Skeletal muscle tissue (tissue), 5 donors: ENCODE data around the gene KLF11. TPM values are rescaled to one million over a fixed set of nuclear protein-coding genes. Genes with fewer than 3 reads are reported as not detected.
"Not testable (repeated sequence)": the region's sequence is repeated elsewhere in the genome, so short reads cannot be mapped to it uniquely, and the experiment has no call there.

Experiments used
- H3K27ac ChIP-seq: one replicate; pipeline ENCODE4 v1.7.0; 2013; ENCODE audit warnings: mild to moderate bottlenecking, low read depth, low read length, inconsistent platforms
- H3K27me3 ChIP-seq, 3 donors: one replicate each; pipeline ENCODE4 v1.7.0; 2013; ENCODE audit warnings: low read length in 3 of 3; ENCODE audit not compliant: control insufficient read depth in 3 of 3, insufficient read depth in 3 of 3
- H3K36me3 ChIP-seq, 3 donors: one replicate each; pipeline ENCODE4 v1.7.0; 2013; ENCODE audit warnings: low read length in 3 of 3; ENCODE audit not compliant: control insufficient read depth in 3 of 3, insufficient read depth in 3 of 3
- H3K4me1 ChIP-seq, 3 donors: one replicate each; pipeline ENCODE4 v1.7.0; 2013; ENCODE audit warnings: low read length in 3 of 3, mild to moderate bottlenecking in 3 of 3; ENCODE audit not compliant: control insufficient read depth in 3 of 3, insufficient read depth in 3 of 3
- H3K4me3 ChIP-seq, 3 donors: one replicate each; pipeline ENCODE4 v1.7.0; 2013; ENCODE audit warnings: low read length in 3 of 3
- H3K9ac ChIP-seq, 3 donors: one replicate each; pipeline ENCODE4 v1.7.0; 2013; ENCODE audit warnings: low read length in 3 of 3, mild to moderate bottlenecking in 3 of 3, moderate library complexity in 2 of 3, low read depth in 1 of 3
- H3K9me3 ChIP-seq, 3 donors: one replicate each; pipeline ENCODE4 v1.7.0; 2013; ENCODE audit warnings: low read length in 3 of 3; ENCODE audit not compliant: control insufficient read depth in 3 of 3
- small RNA-seq: library from RNA; depleted of rRNA; stranded (forward); fragments of <200 nt; gene quantifications from one replicate; pipeline ENCODE3, GENCODE V24; 2014
- total RNA-seq: library from RNA; depleted of rRNA; stranded (reverse); fragments of >200 nt; gene quantifications from one replicate; pipeline ENCODE4 v1.2.3, GENCODE V29; 2014
- donor health status: Osteomylitis.

Gene KLF11
- total RNA-seq, 1 donor from 2014 or later, result 11.5 TPM

DNA sequence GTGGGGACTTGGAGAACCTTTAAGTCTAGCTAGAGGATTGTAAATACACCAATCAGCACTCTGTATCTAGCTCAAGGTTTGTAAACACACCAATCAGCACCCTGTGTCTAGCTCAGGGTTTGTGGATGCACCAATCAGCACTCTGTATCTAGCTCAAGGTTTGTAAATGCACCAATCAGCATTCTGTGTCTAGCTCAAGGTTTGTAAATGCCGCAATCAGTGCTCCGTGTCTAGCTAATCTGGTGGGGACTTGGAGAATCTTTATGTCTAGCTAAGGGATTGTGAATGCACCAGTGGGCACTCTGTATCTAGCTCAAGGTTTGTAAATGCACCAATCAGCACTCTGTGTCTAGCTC lies 48.5 kb downstream of the KLF11 start:
- H3K27ac ChIP-seq, H3K36me3 ChIP-seq, H3K4me1 ChIP-seq, H3K9me3 ChIP-seq, H3K4me3 ChIP-seq, H3K9ac ChIP-seq: not testable (repeated sequence)
- peaks cover 22 to 41% (median 38%) of the 10 kb centered on the region in 3 donors for H3K27me3 ChIP-seq

DNA sequence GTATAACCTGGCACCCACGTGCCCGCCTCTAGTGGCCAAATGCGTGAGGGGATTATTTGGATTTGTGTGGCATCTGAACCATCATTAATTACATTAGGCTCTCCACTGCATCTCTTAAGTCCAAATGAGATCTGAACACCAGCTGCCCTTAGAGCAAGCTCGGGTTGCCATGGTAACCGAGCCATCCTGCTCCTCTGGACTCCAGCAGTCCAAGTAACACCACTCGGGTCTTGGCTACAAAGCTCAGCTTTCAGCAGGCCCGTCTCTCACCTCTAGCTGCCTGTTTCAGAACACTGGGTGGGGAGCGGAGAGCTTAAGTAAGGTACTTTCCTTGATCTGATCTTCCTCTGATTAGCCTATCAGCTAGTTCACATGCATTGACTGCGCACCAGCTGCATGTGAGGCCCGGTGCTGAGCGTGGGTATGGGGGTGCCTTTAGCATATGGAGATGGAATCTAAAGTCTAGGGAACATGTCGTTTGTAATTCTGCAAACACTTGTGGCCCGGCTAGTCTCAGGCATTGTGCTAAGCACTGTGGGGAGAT lies 51.0 kb downstream of the KLF11 start:
- no peak overlapping the region for H3K9ac ChIP-seq
- H3K4me3 ChIP-seq, result no peak overlapping the region
- H3K36me3 ChIP-seq, result no peaks in the 10 kb centered on the region
- H3K27me3 ChIP-seq, result peaks cover 22 to 32% (median 29%) of the 10 kb centered on the region in 3 donors
- H3K9me3 ChIP-seq, result no peaks in the 10 kb centered on the region
- H3K4me1 ChIP-seq, result peaks cover 0 to 4% (median 0%) of the 10 kb centered on the region in 3 donors
- no peak overlapping the region for H3K27ac ChIP-seq

DNA sequence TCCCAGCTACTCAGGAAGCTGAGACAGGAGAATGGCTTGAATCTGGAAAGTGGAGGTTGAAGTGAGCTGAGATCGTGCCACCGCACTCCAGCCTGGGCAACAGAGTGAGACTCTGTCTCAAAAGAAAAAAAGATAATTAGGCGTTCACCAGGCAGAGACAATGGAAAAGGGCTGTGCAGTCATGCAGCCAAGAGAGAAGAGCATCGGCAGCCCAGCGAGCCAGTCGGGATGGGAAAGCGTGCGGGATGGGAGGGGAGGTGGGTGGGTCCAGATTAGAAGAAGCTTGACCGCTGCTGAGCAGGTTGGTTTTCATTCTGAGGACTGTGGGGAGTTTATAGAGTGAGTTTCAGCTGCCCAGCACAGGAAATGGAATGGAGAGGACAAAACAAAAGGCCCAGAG lies 51.8 kb downstream of the KLF11 start:
- H3K27me3 ChIP-seq, result peaks cover 19 to 28% (median 27%) of the 10 kb centered on the region in 3 donors
- H3K9me3 ChIP-seq, result no peaks in the 10 kb centered on the region
- peaks cover 0 to 4% (median 0%) of the 10 kb centered on the region in 3 donors for H3K4me1 ChIP-seq
- no peak overlapping the region for H3K9ac ChIP-seq
- H3K36me3 ChIP-seq, result no peaks in the 10 kb centered on the region
- H3K27ac ChIP-seq, result no peak overlapping the region
- no peak overlapping the region for H3K4me3 ChIP-seq

DNA sequence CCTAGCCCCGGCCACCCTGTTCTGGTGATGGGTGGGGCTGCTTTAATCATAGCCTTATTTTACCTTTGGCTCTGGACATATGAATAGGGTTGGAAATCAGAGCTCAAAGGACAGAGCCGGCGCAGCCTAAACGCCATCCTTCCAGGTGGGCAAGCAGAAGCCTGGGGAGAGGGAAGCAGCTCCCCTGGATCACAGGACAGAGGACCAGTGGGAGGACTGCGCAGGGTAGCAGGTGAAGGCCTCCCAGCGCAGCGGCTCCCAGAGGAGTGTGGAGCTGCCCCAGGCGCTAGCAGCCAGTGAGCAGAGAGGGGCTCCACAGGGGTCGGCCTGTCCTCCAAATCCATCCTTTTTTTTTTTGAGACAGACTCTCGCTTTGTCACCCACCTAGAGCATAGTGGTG lies 53.3 kb downstream of the KLF11 start:
- H3K27me3 ChIP-seq, result peaks cover 8 to 20% (median 18%) of the 10 kb centered on the region in 3 donors
- peaks cover 0 to 6% (median 0%) of the 10 kb centered on the region in 3 donors for H3K4me1 ChIP-seq
- no peak overlapping the region for H3K4me3 ChIP-seq
- H3K36me3 ChIP-seq, result no peaks in the 10 kb centered on the region
- no peaks in the 10 kb centered on the region for H3K9me3 ChIP-seq
- no peak overlapping the region for H3K9ac ChIP-seq
- no peak overlapping the region for H3K27ac ChIP-seq

DNA sequence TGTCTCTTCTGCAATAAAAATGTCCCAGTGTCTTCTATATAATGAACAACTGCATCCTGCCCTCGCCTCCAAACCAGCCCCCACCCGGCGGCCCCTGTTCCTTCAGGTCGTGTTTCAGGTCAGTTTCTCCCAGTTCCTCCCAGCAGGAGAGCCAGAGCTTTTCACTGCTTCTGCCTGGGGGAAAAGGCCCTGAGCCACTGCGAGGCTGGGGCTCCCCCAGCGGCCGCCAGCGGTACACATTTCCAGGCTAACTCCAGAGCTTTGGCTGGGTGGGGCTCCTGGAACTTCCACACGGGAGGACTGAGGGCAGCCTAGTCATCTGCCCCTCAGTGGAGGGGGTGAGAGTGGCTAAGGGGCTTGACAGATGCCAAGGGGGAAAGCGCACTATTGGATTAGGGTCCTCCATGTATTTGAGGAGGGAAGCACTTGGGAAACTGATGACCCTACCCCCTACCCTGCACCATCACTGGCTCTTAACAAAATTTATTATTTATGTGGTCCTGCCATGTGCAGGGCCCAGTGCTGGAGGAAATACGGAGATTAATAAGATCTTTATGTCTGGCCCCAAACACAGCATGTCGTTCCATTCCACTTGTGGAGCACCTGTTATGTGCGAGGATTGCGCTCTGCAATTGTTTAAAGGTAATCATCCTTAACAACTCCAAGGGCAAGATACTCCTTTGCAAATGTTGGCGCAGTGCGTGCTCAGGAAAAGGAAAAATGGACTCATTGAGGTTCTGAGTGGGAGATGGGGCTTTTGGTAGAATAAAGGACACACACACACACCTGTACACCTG lies 54.2 kb downstream of the KLF11 start:
- no peak overlapping the region for H3K4me3 ChIP-seq
- no peaks in the 10 kb centered on the region for H3K36me3 ChIP-seq
- no peaks in the 10 kb centered on the region for H3K9me3 ChIP-seq
- no peak overlapping the region for H3K9ac ChIP-seq
- no peak overlapping the region for H3K27ac ChIP-seq
- H3K27me3 ChIP-seq, result peaks cover 7 to 15% (median 11%) of the 10 kb centered on the region in 3 donors
- H3K4me1 ChIP-seq, result peaks cover 0 to 6% (median 0%) of the 10 kb centered on the region in 3 donors

DNA sequence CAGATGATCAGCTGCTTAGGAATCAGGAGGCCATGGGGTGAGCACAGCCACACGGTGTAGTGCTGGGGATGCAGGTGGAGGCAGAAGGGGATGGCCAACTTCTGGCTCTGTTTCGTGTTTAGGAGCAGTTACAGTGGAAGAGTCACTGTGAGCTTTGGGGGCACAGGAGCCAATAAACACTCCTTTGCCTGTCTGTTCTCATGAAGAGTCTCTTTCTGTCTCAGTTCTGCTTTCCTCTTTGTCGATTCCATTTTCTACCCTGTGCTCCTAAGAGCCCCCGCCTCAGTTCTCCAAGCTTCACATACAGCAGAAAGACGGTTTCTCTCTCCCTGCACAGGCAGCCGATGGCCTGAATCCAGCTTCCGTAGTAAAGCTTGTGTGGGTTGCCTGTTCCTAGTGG lies 58.1 kb downstream of the KLF11 start:
- Histone ChIP-seq H3K36me3 (no peaks in the 10 kb centered on the region), H3K27me3 (peaks cover 0 to 2% (median 0%) of the 10 kb centered on the region in 3 donors), H3K9me3 (no peaks in the 10 kb centered on the region), H3K4me3 (no peak overlapping the region), H3K9ac (peak overlapping the region in 1 of 3 donors; percentile 28), H3K27ac (no peak overlapping the region), H3K4me1 (peaks cover 0 to 6% (median 0%) of the 10 kb centered on the region in 3 donors)

DNA sequence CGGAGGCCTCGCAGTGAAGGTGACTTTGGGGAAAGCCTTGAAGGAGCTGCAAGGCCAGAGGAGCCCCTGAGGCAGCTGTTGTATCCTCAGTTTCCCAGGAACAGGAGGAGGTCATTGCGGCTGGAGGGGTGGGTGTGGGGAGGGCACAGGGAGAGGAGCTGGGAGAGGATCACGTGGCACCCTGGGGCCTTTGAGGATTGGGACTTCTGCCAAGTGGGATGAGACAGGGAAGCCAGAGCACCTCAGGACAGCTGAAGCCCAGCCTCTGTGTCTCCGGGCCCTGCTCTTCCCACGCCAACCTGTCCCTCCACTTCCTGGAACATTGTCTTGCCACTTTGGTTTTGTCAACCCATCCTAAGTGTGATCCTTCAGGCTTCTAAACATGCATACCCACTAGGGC lies 59.8 kb downstream of the KLF11 start:
- H3K9ac ChIP-seq, result no peak overlapping the region
- no peak overlapping the region for H3K4me3 ChIP-seq
- H3K27ac ChIP-seq, result no peak overlapping the region
- H3K27me3 ChIP-seq, result peaks cover 0 to 2% (median 0%) of the 10 kb centered on the region in 3 donors
- H3K36me3 ChIP-seq, result no peaks in the 10 kb centered on the region
- peaks cover 0 to 2% (median 0%) of the 10 kb centered on the region in 3 donors for H3K4me1 ChIP-seq
- no peaks in the 10 kb centered on the region for H3K9me3 ChIP-seq

Small RNA genes lying within 50 kb of the gene (small RNA-seq; reads per million reads assigned to genes)
- gene RF00568, result not detected

Other genes starting within 250 kb of the KLF11 start
- gene TAF1B, start 200.1 kb upstream of the KLF11 start, total RNA-seq, result 36.5 TPM
- under 0.01 TPM for gene GRHL1, start 91.9 kb upstream of the KLF11 start, total RNA-seq
- 4.7 TPM for gene CYS1, start 36.9 kb downstream of the KLF11 start, total RNA-seq
- 7.8 TPM for gene RRM2, start 79.2 kb downstream of the KLF11 start, total RNA-seq